Head of caudate nucleus (tissue), 42 donors: ENCODE measurements around the gene PROX1.

ENCODE experiments used
- DNase-seq, 42 donors: peaks; one replicate each; pipeline versions ENCODE4 v3.0.0 to v3.0.0-alpha.2; 2020 to 2021; ENCODE audit warnings: mixed read lengths in 7 of 42
- intact Hi-C: fragments of 100-400 bp; cut with DNase I; formaldehyde crosslinking; loops from one replicate; pipeline ENCODE4 v1.15.0; 2022

The PROX1 gene

GRCh38 chr1:214044438-214045214 lies 56.9 kb downstream of the PROX1 start:
- intact Hi-C loops: no loop called here
- no peak for DNase-seq

DNA sequence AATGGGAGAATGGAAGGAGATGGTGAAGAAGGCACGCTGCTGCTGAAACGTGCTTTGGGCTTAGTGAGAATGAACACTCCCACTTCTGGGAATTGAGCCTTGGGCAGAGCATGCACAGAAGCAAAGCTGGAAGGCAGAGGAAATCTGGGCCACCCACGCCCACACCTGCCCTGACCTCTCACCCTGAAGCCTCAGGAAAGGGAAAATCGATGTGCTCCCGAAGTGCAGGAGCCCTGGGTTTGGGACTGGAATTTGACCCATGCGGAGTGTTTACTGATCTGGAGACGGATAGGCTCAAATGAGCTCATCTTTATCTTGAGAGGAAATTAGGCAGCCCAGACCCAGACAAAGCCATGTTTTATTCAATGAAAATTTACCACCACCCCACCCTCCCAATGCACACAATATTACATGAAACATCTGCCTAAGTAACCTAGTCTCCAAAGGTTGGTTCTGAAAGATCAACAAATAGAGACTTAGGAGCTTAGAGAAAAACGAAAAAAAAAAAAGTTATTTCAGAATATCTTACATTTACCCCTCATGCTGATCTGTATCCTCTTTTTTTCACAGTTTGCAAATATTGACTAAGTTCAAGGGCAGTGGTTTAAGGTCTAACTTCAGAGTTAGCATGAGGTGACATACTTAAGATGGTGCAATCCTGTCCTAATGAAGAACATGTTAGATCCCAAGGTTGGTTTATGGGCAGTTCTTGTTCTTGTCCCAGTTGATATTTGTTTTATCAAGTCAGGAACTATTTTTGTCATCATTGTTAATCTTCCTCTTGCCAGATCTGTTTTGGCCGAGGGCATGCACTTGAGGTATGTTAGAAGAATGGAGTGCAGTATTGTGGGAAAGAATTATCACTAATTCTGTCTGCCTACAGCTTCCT lies 63.0 kb downstream of the PROX1 start:
- no peak for DNase-seq
- intact Hi-C loops: no loop called here

DNA sequence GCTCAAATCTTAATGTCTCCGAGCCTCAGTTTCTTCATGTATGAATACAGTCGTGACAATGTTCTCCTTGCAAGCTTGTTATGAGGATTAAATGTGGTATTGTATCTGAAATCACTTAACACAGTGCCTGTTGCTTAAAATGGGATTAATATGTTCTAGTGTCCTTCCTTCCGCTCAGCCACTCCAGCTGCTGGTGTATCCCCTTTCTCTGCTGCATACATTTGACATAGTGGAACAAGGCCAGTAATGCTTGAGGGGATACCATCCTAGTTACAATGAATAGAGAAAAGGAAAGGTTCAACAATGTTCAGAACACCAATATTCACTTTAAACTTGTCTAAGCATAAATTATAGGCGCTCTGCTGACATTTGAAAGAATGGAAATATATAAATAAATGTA lies 64.0 kb downstream of the PROX1 start:
- no peak for DNase-seq
- intact Hi-C loops: no loop called here

GRCh38 chr1:214058076-214058475 lies 70.3 kb downstream of the PROX1 start:
- intact Hi-C loops: no loop called here
- no peak for DNase-seq

GRCh38 chr1:214066190-214066589 lies 78.4 kb downstream of the PROX1 start:
- no peak for DNase-seq
- intact Hi-C loops: no loop called here

DNA sequence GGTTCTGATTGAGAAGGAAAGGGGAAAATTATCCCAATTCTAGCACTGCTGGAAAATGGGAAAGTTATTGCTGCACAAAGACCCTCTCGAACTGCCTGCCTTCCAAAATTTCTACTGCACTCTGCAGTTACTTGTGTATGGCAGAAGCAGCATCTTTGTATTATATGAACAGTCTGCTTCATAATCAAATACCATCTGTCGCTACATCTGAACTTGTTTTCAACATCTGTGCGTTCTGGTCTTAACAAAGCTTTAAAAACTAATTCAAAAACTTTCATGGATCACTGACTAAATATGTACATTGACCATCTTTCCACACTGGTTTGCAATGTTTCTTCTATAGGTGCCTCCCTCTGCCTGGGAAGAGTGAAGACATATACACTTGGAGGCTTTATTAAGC lies 79.2 kb downstream of the PROX1 start:
- DNase-seq: no peak

GRCh38 chr1:214067397-214067796 lies 79.6 kb downstream of the PROX1 start:
- DNase-seq: no peak
- intact Hi-C loops: no loop called here

More for the DNA sequence above, 79.2 kb downstream of the PROX1 start:
- intact Hi-C loops: no loop called here

GRCh38 chr1:214067853-214068703 lies 80.3 kb downstream of the PROX1 start:
- intact Hi-C loops: no loop called here
- DNase-seq: no peak

- intact Hi-C loops: no loop called here
These were observed 81.2 kb downstream of the PROX1 start for GRCh38 chr1:214068979-214069378.

DNA sequence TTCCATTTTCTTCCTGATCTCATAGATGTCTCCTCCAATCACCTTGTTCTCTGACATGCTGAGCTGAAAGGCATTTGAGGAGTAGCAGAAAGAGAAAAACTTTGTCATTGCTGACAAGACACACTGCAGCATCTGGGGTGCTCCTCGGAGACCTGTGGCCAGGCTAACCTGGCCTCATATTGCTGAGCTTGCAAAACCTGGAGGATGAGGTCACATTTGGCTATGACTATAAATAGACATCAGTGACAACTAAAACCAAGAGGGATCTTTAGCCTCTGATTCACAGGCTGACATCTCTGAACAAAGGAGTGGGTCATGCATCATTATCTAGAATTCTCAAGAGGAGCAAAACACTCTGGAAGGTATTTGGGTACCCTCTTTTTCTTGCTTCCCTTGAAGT lies 83.7 kb downstream of the PROX1 start:
- intact Hi-C loops: no loop called here
- no peak for DNase-seq

More at GRCh38 chr1:214068979-214069378, 81.2 kb downstream of the PROX1 start:
- DNase-seq: no peak

- peak in 13 of 42 donors; percentile 5 to 52 (median 28) for DNase-seq
- intact Hi-C loops: no loop called here
These were observed 84.8 kb downstream of the PROX1 start for GRCh38 chr1:214072426-214073157.

DNA sequence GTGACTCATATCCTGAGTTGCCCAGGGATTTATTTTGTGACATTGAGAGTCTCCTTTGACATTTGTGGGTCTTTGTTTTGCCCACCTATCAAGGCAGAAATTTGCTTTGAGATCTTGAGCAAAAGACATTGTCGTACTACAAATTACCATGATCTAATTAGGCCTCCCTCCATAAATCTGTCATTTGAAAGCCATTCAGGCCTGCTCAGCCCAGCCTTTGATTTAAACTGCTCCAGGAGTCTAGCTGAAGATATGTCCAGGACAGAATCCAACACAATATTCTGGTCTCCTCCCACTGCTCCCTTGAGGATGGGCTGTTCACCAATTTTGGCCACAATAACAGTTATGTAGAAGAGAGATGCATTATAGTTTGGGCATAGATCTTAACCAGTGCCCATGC lies 86.7 kb downstream of the PROX1 start:
- no peak for DNase-seq
- intact Hi-C loops: no loop called here

DNA sequence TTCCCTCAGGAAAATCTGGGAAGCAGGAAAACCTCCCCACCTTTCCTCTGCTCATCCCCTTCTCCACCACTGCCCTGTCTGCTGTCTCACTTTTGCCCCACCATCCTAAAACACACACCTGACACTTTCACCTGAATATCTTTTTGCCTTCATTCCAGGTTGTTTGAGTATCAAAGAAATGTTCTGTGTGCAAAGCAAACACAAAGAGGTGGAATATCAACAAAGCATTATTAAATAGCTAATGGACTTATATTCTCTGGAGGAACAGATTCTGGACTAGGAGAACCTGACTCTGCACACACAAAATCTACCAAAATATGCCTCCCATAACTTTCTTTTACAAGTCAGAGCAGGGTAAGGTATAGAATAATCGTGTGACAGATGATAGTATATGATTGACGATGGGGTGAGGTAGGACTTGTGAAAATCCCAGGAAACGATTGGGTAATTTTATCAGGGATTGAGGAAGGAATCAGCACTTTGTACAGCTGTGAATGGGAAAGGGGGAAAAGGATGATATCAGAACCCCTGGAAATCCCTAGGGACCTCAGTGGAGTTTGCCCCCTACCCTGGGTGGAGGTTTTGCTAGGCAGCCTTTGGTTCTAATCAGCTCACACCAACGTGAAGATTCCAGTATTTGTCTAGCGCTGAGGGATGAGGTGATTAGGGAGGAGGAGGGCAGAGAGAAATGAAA lies 87.7 kb downstream of the PROX1 start:
- no peak for DNase-seq
- intact Hi-C loops: no loop called here

DNA sequence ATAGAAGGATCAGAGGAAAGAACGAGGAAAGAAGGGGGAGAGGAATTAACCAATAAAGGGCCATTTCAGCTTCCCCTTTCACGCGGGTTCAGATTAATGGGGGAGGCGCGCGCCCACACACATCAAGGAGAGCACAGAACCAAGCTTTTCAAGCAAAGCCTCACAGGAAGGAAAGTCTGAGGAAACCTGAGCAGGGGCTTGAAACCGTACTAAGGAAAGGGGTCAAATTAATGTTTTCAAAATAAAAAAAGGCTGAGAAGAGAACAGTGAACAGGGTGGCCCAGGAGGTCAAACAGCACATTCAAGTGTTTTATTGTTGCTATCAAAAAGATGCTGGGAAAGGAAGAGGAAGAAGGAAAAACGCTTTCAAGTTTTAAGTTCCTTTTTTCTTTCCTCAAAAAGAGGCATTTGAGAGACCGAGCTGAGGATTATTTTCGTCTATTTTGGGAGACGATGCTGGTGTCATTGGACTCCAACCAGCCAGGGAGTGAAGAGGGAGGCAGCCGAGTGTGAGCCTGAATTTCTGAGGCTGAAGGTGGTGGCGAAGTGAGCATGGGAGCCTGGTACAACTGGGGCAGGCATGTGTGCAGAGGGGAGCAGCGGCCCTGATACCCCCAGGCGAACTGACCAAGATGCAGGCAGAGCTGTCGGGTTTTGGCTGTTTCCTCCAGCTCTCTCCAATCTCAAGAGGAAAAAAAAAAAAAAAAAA lies 88.4 kb downstream of the PROX1 start:
- DNase-seq: peak in 36 of 42 donors; percentile 5 to 69 (median 36)
- intact Hi-C loops: no loop called here

GRCh38 chr1:214076708-214077065 lies 88.9 kb downstream of the PROX1 start:
- intact Hi-C loops: no loop called here
- DNase-seq: peak in 13 of 42 donors; percentile 3 to 53 (median 12)

DNA sequence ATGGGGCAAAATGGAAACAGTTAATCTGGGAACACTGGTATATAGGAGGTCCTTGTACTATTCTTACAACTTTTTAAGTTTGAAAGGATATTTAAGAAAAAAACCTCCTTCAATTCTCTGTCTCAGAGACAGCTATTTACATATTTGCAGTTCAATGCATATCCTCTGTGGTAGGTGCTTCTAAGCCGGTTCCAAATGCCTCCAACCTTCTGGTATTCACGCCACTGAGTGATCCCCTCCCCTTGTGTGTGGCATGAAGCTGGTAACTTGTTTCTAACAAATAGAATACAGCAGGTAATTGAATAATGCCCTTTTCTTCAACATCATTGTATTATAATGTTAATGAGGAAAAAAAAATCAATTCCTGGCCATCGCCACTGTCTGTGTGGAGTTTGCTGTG lies 91.2 kb downstream of the PROX1 start:
- no peak for DNase-seq
- intact Hi-C loops: no loop called here

- intact Hi-C loops: no loop called here
- no peak for DNase-seq
These were observed 97.6 kb downstream of the PROX1 start for GRCh38 chr1:214085325-214085724.

DNA sequence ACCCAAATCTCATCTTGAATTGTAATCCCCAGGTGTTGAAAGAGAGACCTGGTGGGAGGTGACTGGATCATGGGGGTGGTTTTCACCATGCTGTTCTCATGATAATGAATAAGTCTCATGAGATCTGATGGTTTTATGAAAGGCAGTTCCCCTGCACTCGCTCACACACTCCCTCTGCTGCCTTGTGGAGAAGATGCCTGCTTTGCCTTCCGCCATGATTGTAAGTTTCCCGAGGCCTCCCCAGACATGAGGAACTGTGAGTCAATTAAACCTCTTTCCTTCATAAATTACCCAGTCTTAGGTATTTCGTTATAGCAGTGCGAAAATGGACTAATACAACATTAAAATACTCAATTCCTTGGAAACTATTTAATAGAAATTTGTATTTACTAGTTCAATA lies 99.2 kb downstream of the PROX1 start:
- no peak for DNase-seq
- intact Hi-C loops: no loop called here
